HepG2 (cell line): ENCODE measurements around the gene HACD1. TPM values are rescaled to one million over a fixed set of nuclear protein-coding genes. Genes with fewer than 3 reads are reported as not detected.

Source experiments
- DMAP1 ChIP-seq: IDR thresholded peaks from 2 replicates; pipeline ENCODE4 v1.6.1; 2016
- EZH2 ChIP-seq: conservative IDR thresholded peaks from 2 replicates; pipeline ENCODE4 v1.6.1; 2012; ENCODE audit warnings: mild to moderate bottlenecking, low read depth, low read length, moderate library complexity
- GFI1 ChIP-seq: sonication (generic); formaldehyde crosslinking; IDR thresholded peaks from 2 replicates; pipeline ENCODE4 v1.5.0; 2020; ENCODE audit warnings: missing genetic modification reagents, mild to moderate bottlenecking, borderline replicate concordance
- MEIS1 ChIP-seq: sonication (generic); formaldehyde crosslinking; IDR thresholded peaks from 2 replicates; pipeline ENCODE4 v1.9.0; 2021; ENCODE audit warnings: mild to moderate bottlenecking, missing genetic modification reagents, moderate library complexity, borderline replicate concordance
- MTF2 ChIP-seq: sonication (generic); formaldehyde crosslinking; IDR thresholded peaks from 2 replicates; pipeline ENCODE4 v1.5.0; 2020; ENCODE audit warnings: missing genetic modification reagents, borderline replicate concordance
- MYNN ChIP-seq: sonication (generic); formaldehyde crosslinking; IDR thresholded peaks from 2 replicates; pipeline ENCODE4 v1.4.0; 2020; ENCODE audit warnings: mild to moderate bottlenecking, low read depth, missing genetic modification reagents
- ONECUT2 ChIP-seq: sonication (generic); formaldehyde crosslinking; IDR thresholded peaks from 2 replicates; pipeline ENCODE4 v1.4.0; 2020; ENCODE audit warnings: missing genetic modification reagents
- SAP130 ChIP-seq: IDR thresholded peaks from 2 replicates; pipeline ENCODE4 v1.6.1; 2016; ENCODE audit warnings: low read depth
- SRSF1 ChIP-seq: fragments of 200-400 bp; formaldehyde crosslinking; optimal IDR thresholded peaks from 2 replicates; pipeline ENCODE3; 2017; ENCODE audit warnings: mild to moderate bottlenecking, low read depth, low read length, moderate library complexity
- TAF1 ChIP-seq: sonication (generic); formaldehyde crosslinking; IDR thresholded peaks from 2 replicates; pipeline ENCODE4 v1.4.0; 2020; ENCODE audit warnings: missing genetic modification reagents
- THYN1 ChIP-seq: sonication (generic); formaldehyde crosslinking; IDR thresholded peaks from 2 replicates; pipeline ENCODE4 v1.8.1; 2023; ENCODE audit warnings: low read depth, mild to moderate bottlenecking, moderate library complexity, missing genetic modification reagents, borderline replicate concordance
- ZNF543 ChIP-seq: sonication (generic); formaldehyde crosslinking; IDR thresholded peaks from 2 replicates; pipeline ENCODE4 v1.4.0; 2020; ENCODE audit warnings: mild to moderate bottlenecking, missing genetic modification reagents
- ZNF564 ChIP-seq: sonication (generic); formaldehyde crosslinking; IDR thresholded peaks from 2 replicates; pipeline ENCODE4 v1.8.1; 2023; ENCODE audit warnings: mild to moderate bottlenecking, missing genetic modification reagents
- ZNF607 ChIP-seq: sonication (generic); formaldehyde crosslinking; IDR thresholded peaks from 2 replicates; pipeline ENCODE4 v1.5.1; 2020; ENCODE audit warnings: missing genetic modification reagents, mild to moderate bottlenecking, borderline replicate concordance
- ZNF775 ChIP-seq: sonication (generic); formaldehyde crosslinking; IDR thresholded peaks from 2 replicates; pipeline ENCODE4 v1.4.0; 2020; ENCODE audit warnings: missing genetic modification reagents, mild to moderate bottlenecking, moderate library complexity, borderline replicate concordance
- ZNF777 ChIP-seq: sonication (generic); formaldehyde crosslinking; IDR thresholded peaks from 2 replicates; pipeline ENCODE4 v1.4.0; 2020; ENCODE audit warnings: missing genetic modification reagents
- ZNF841 ChIP-seq: sonication (generic); formaldehyde crosslinking; IDR thresholded peaks from 2 replicates; pipeline ENCODE4 v1.8.1; 2023; ENCODE audit warnings: missing genetic modification reagents, borderline replicate concordance
- ZSCAN22 ChIP-seq: sonication (generic); formaldehyde crosslinking; IDR thresholded peaks from 2 replicates; pipeline ENCODE4 v1.4.0; 2020; ENCODE audit warnings: mild to moderate bottlenecking, missing genetic modification reagents
- polyA plus RNA-seq, 8 experiments: library from polyadenylated mRNA; depleted of rRNA in 3 of 8; stranded (reverse) in 7 of 8; unstranded in 1 of 8; fragments of >200 nt; fragmentation: Illumina TruSeq in 4 of 8; extraction: Trizol in 4 of 8; gene quantifications; 2 replicates each; pipeline versions ENCODE4 v1.2.1 to v1.2.3, GENCODE V29; 2011 to 2016; ENCODE audit warnings: low read depth in 4 of 8, missing spikeins in 1 of 8, mixed read lengths in 1 of 8; ENCODE audit not compliant: insufficient read depth in 1 of 8
- total RNA-seq, 5 experiments: library from RNA; depleted of rRNA; stranded (reverse); fragments of >200 nt; fragmentation: Illumina TruSeq; extraction: Trizol; gene quantifications; 2 replicates each; pipeline ENCODE4 v1.2.3, GENCODE V29; 2016; ENCODE audit warnings: low read depth in 1 of 5
- TF ChIP-seq, protein P1 (sequence below): sonication (generic); formaldehyde crosslinking; IDR thresholded peaks from 2 replicates; pipeline ENCODE4 v1.4.0; 2020; ENCODE audit warnings: missing genetic modification reagents
- TF ChIP-seq, protein P2 (sequence below): sonication (generic); formaldehyde crosslinking; IDR thresholded peaks from 2 replicates; pipeline ENCODE4 v1.4.0; 2020; ENCODE audit warnings: missing genetic modification reagents
- TF ChIP-seq, protein P3 (sequence below): sonication (generic); formaldehyde crosslinking; IDR thresholded peaks from 2 replicates; pipeline ENCODE4 v1.8.0; 2022; ENCODE audit warnings: mild to moderate bottlenecking, missing genetic modification reagents
- TF ChIP-seq, protein P4 (sequence below): sonication (generic); formaldehyde crosslinking; IDR thresholded peaks from 2 replicates; pipeline ENCODE4 v1.5.0; 2020; ENCODE audit warnings: missing genetic modification reagents
- TF ChIP-seq, protein P5 (sequence below): sonication (generic); IDR thresholded peaks from 2 replicates; pipeline ENCODE4 v1.6.1; 2016; ENCODE audit warnings: low read depth, borderline replicate concordance

The HACD1 gene
- total and polyA plus RNA-seq, 2 of the 13 experiments (the other 11 are each of a cell fraction or from before 2014, with no cell fraction given) = 43.4 to 47.6 TPM

DNA sequence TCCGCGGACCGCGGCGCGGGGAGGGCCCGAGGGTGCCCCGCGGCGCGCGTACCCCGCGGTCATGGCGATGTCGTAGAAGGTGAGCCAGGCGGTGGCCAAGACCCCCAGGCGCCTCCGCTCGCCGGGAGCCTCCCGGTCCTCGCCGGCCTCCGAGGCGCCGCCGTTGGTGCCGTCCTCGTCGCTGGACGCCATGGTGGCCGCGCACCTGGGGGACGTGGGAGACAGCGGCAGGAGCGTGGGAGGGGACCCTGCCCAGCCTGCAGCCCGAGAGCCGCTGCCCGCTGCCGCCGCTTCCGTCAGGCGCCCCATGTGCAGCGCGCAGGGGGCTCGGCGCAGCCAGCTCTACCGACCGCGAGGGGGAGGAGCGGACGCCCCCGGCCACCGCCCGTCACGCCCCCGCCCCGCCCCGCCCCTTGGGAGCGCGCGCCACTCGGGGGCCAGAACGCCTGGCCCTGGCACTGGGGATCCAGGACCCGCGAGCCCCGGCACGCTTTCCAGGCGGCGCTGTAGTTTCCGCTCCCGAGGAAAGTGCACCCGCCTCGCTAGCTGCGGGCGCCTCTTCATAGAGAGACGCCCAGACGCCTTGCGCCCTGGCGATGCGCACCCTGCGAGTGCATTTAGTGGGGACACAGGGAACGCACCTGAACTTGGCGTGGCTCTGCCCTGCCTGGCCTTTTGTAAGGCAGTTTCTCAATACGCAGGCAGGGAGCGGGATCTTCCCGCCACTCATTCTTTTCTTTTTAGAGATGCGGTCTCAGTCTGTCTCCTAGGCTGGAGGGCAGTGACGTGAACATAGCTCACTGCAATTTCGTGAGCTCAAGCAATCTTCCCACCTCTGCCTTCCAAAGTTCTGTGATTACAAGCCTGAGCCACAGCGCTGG lies at the start of gene HACD1 (continued):
- TF ChIP-seq, protein P1, sequence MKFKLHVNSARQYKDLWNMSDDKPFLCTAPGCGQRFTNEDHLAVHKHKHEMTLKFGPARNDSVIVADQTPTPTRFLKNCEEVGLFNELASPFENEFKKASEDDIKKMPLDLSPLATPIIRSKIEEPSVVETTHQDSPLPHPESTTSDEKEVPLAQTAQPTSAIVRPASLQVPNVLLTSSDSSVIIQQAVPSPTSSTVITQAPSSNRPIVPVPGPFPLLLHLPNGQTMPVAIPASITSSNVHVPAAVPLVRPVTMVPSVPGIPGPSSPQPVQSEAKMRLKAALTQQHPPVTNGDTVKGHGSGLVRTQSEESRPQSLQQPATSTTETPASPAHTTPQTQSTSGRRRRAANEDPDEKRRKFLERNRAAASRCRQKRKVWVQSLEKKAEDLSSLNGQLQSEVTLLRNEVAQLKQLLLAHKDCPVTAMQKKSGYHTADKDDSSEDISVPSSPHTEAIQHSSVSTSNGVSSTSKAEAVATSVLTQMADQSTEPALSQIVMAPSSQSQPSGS (CRISPR knock-in tag) = no peak
- TF ChIP-seq TAF1 (CRISPR knock-in tag) (peak; percentile 79; the same call in 1 of the 2 replicates), SRSF1 (no peak), ZNF777 (CRISPR knock-in tag) (peak; percentile 59), MYNN (no peak), MEIS1 (CRISPR knock-in tag) (no peak), SAP130 (peak; percentile 65), ZNF841 (CRISPR knock-in tag) (no peak), ONECUT2 (no peak), ZNF775 (no peak), DMAP1 (no peak; the same call in 1 of the 2 replicates), GFI1 (CRISPR knock-in tag) (0 out of 2 replicates have a peak, but pooled peaks have one; percentile 37), MTF2 (CRISPR knock-in tag) (peak; percentile 55; the same call in 1 of the 2 replicates), ZNF543 (CRISPR knock-in tag) (no peak), EZH2 (no peak), ZNF607 (CRISPR knock-in tag) (no peak), ZSCAN22 (CRISPR knock-in tag) (no peak), THYN1 (no peak), ZNF564 (CRISPR knock-in tag) (0 out of 2 replicates have a peak, but pooled peaks have one; percentile 43)
- TF ChIP-seq, protein P2, sequence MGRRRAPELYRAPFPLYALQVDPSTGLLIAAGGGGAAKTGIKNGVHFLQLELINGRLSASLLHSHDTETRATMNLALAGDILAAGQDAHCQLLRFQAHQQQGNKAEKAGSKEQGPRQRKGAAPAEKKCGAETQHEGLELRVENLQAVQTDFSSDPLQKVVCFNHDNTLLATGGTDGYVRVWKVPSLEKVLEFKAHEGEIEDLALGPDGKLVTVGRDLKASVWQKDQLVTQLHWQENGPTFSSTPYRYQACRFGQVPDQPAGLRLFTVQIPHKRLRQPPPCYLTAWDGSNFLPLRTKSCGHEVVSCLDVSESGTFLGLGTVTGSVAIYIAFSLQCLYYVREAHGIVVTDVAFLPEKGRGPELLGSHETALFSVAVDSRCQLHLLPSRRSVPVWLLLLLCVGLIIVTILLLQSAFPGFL (CRISPR knock-in tag) = no peak
- TF ChIP-seq, protein P3, sequence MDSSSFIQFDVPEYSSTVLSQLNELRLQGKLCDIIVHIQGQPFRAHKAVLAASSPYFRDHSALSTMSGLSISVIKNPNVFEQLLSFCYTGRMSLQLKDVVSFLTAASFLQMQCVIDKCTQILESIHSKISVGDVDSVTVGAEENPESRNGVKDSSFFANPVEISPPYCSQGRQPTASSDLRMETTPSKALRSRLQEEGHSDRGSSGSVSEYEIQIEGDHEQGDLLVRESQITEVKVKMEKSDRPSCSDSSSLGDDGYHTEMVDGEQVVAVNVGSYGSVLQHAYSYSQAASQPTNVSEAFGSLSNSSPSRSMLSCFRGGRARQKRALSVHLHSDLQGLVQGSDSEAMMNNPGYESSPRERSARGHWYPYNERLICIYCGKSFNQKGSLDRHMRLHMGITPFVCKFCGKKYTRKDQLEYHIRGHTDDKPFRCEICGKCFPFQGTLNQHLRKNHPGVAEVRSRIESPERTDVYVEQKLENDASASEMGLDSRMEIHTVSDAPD (CRISPR knock-in tag) = no peak
- TF ChIP-seq, protein P4, sequence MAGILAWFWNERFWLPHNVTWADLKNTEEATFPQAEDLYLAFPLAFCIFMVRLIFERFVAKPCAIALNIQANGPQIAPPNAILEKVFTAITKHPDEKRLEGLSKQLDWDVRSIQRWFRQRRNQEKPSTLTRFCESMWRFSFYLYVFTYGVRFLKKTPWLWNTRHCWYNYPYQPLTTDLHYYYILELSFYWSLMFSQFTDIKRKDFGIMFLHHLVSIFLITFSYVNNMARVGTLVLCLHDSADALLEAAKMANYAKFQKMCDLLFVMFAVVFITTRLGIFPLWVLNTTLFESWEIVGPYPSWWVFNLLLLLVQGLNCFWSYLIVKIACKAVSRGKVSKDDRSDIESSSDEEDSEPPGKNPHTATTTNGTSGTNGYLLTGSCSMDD = no peak
- TF ChIP-seq, protein P5, sequence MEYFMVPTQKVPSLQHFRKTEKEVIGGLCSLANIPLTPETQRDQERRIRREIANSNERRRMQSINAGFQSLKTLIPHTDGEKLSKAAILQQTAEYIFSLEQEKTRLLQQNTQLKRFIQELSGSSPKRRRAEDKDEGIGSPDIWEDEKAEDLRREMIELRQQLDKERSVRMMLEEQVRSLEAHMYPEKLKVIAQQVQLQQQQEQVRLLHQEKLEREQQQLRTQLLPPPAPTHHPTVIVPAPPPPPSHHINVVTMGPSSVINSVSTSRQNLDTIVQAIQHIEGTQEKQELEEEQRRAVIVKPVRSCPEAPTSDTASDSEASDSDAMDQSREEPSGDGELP = no peak; the same call in 1 of the 2 replicates
